Thyroid gland (tissue), 4 donors: Measurements from ENCODE around the gene IGF2BP1.

ENCODE experiments used
- CTCF ChIP-seq, 6 experiments: fragments of 200-600 bp in 3 of 6; fragments of 450-650 bp in 3 of 6; sonication (generic) in 3 of 6; IDR thresholded peaks; one replicate each; pipeline ENCODE4 v1.5.1; 2016 to 2019; ENCODE audit warnings: antibody characterized with exemption in 6 of 6, mild to moderate bottlenecking in 2 of 6, inconsistent platforms in 1 of 6, moderate library complexity in 1 of 6
- POLR2A ChIP-seq, 2 donors: fragments of 450-650 bp; IDR thresholded peaks; one replicate each; pipeline ENCODE4 v1.6.1; 2017; ENCODE audit warnings: antibody characterized with exemption in 2 of 2, mild to moderate bottlenecking in 2 of 2, moderate library complexity in 1 of 2

GRCh38 chr17:49013311-49014213 lies 16.4 kb downstream of the IGF2BP1 start:
- TF ChIP-seq CTCF (IDR thresholded peaks at IDR 0.05) (no peak), POLR2A (IDR thresholded peaks at IDR 0.05) (no peak)
